Adrenal gland (tissue), 5 donors: ENCODE results near the gene IL4R.

Source experiments
- POLR2A ChIP-seq, 2 donors: fragments of 450-650 bp; IDR thresholded peaks; one replicate each; pipeline ENCODE4 v1.6.1; 2017; ENCODE audit warnings: antibody characterized with exemption in 2 of 2, mild to moderate bottlenecking in 2 of 2, moderate library complexity in 1 of 2
- TF ChIP-seq, protein P1 (sequence below), 6 experiments: fragments of 450-650 bp in 4 of 6; fragments of 200-600 bp in 2 of 6; sonication (generic) in 1 of 6; IDR thresholded peaks; 1 replicate in 5 of 6; 2 replicates in 1 of 6; pipeline versions ENCODE4 v1.5.1 to v1.8.0; 2016 to 2021; ENCODE audit warnings: antibody characterized with exemption in 6 of 6, mild to moderate bottlenecking in 2 of 6, moderate library complexity in 1 of 6
- donor health status: DM: no; HTN: no; CAD: no.

DNA sequence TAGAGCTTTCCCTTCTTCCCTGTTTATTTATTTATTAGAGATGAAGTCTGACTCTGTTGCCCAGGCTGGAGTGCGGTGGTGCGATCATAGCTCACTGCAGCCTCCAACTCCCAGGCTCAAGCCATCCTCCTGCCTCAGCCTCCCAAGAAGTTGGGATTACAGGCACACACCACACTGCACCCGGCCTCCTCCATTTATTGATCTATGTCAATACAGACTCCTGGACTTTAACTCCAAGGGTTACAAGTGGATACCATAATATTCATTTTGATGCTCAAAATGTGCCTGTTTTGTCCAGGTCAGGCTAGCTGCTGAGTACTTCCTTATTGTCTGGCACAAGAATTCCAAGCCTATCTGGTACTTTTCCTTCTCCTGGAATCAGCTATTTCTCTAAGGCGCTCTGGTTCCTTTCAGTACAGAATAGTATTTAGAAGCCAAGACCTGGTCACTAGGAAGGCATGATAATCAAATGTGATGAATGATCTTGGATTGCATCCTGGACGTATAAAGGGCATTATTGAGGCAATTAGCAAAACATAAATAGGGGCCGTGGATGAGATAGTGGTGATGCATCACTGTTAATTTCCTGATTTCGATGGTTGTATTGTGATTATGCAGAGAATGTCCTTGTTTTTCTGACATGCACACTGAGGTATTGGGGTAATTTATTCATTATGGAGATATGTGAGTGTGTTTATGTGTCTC, 21.7 kb downstream of the IL4R start:
- TF ChIP-seq, protein P1, sequence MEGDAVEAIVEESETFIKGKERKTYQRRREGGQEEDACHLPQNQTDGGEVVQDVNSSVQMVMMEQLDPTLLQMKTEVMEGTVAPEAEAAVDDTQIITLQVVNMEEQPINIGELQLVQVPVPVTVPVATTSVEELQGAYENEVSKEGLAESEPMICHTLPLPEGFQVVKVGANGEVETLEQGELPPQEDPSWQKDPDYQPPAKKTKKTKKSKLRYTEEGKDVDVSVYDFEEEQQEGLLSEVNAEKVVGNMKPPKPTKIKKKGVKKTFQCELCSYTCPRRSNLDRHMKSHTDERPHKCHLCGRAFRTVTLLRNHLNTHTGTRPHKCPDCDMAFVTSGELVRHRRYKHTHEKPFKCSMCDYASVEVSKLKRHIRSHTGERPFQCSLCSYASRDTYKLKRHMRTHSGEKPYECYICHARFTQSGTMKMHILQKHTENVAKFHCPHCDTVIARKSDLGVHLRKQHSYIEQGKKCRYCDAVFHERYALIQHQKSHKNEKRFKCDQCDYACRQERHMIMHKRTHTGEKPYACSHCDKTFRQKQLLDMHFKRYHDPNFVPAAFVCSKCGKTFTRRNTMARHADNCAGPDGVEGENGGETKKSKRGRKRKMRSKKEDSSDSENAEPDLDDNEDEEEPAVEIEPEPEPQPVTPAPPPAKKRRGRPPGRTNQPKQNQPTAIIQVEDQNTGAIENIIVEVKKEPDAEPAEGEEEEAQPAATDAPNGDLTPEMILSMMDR (IDR thresholded peaks at IDR 0.05), result no peak
- no peak for TF ChIP-seq POLR2A (IDR thresholded peaks at IDR 0.05)
